GM18867 (cell line): Measurements from ENCODE around the gene SOX4.

Source experiments
- ATAC-seq: cut with Tn5 transposase; IDR thresholded peaks from one replicate; pipeline ENCODE4 v1.9.1; 2021; ENCODE audit warnings: mild to moderate bottlenecking, moderate library complexity; ENCODE audit not compliant: unreplicated experiment

SOX4 gene

DNA sequence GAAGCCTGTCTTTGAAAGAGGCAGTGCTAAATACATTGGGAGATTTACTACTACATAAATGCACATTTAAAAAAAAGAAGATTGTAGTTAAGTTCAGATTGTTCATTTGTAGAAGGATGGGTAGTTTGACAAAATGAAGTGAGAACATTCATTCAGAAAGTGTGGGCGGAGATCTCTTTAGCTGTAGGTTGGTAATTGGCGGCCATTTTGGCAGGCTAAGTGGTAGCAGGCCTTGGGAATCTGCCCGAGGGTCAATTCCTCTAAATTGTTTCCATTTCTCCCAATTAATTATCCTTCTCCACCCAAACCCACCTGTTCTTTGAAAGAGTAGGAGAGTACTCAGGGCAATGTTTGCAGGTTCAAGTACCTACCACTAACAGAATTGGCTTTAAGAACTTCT lies 17.9 kb downstream of the SOX4 start:
- no peak for ATAC-seq

GRCh38 chr6:21612067-21612745 lies 18.7 kb downstream of the SOX4 start:
- no peak for ATAC-seq

GRCh38 chr6:21613809-21614208 lies 20.3 kb downstream of the SOX4 start:
- no peak for ATAC-seq

- no peak for ATAC-seq
Measured at GRCh38 chr6:21614226-21614625, 20.7 kb downstream of the SOX4 start.

DNA sequence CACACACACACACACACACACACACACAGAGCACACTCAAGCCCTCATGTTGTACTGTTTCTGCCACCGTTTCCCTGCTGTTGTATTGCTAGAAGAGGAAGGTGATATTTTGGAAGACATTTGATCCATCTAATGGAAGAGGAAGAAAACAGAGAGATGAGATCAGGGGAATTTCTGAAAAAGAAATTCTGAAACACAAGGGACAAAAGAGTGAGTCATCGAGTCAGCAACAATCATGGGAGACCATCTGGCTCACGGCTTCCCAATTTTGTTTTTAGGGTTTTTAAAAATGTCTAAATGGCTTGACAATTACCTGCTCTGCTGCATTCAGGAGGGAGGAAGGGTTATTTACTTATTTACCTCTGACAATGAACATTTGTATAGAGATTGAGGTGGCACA lies 22.0 kb downstream of the SOX4 start:
- no peak for ATAC-seq

DNA sequence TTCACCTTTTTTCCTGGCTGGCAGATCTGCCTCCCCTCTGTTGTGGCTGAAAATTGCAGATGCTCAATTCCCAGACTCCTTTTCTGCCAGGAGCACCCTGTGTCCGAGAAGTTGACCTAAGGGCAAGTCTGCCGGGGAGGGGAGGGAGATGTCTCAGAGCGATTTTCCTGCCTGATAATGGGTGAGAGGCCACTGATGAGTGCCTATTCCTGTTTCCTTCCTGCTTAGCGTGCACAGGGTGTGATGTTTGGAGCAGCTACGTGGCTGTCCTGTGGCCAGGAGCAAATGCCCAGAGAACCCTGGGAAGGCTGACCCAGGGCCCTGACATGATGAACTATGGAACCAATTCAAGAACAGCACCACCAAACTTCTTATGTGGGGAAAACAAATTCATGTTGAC lies 22.5 kb downstream of the SOX4 start:
- ATAC-seq = no peak

GRCh38 chr6:21625642-21626041 lies 32.1 kb downstream of the SOX4 start:
- ATAC-seq = no peak

- ATAC-seq = no peak
Measured at GRCh38 chr6:21626756-21627155, 33.2 kb downstream of the SOX4 start.

- ATAC-seq = no peak
Measured at GRCh38 chr6:21628160-21628559, 34.6 kb downstream of the SOX4 start.

DNA sequence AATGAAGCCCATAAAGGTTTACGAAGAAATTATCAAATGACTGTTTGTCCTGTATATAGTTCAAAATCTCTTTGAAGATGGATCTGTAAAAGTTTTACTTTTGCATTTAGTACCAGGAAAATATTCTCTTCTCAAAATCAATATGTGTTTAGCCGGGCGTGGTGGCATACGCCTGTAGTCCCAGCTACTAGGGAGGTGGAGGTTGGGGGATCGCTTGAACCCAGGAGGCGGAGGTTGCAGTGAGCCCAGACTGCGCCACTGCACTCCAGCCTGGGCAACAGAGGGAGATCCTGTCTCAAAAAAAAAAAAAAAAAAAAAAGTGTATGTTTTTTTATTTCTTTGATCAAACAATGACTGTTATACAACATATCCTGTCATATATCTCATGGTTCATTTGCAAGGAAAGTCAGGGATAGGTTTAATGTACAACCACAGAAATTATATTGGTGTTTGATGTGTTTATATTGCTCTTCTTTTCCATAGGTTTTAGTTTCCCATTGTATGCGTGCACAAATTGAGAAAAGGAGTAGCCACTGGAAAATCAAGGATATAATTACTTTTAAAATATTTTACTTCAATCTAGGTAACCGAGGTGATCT lies 40.1 kb downstream of the SOX4 start:
- ATAC-seq = no peak

- no peak for ATAC-seq
Measured at GRCh38 chr6:21634582-21634981, 41.0 kb downstream of the SOX4 start.

GRCh38 chr6:21636876-21637275 lies 43.3 kb downstream of the SOX4 start:
- no peak for ATAC-seq

- no peak for ATAC-seq
Measured at GRCh38 chr6:21639316-21639715, 45.8 kb downstream of the SOX4 start.
